K562 (cell line): ENCODE measurements around the gene AP1M1. TPM values are rescaled to one million over a fixed set of nuclear protein-coding genes. Genes with fewer than 3 reads are reported as not detected.
A peak's percentile ranks its signal among the peaks of the same experiment; 100 is the strongest.
"Not testable (repeated sequence)": the region's sequence is repeated elsewhere in the genome, so short reads cannot be mapped to it uniquely, and the experiment has no call there.

Experiments
- ATAC-seq: fragments of 200-7000 bp; cut with Tn5 transposase; 3 replicates; pipeline ENCODE4 v1.9.1; 2020; ENCODE audit warnings: moderate library complexity
- BruUV-seq: library from RNA; stranded (reverse); fragments of 400-500 nt; replicated peaks from 2 replicates; lab custom pipeline; 2021; lab: Mats Ljungman, UMichigan
- CTCF ChIA-PET: fragments of 300-600 bp; formaldehyde crosslinking; extraction: SDS; loops from one replicate; lab custom pipeline; 2021; ENCODE audit warnings: low intra/inter-chr PET ratio; lab: Yijun Ruan, JAX
- POLR2A ChIA-PET: fragments of 300-600, 350-650 bp; sonication (Branson Sonifier 250); formaldehyde crosslinking; extraction: SDS; loops from one replicate; lab custom pipeline; 2021; ENCODE audit warnings: antibody characterized with exemption, inconsistent platforms; lab: Yijun Ruan, JAX
- DNase-seq, 4 experiments: peaks; one replicate each; pipeline versions ENCODE4 v3.0.0 to v3.0.0-alpha.2; 2011 to 2018; ENCODE audit warnings: low spot score in 3 of 4, mixed read lengths in 3 of 4; ENCODE audit errors: extremely low read depth in 1 of 4
- FAIRE-seq: peaks from 2 replicates; lab custom pipeline; 2011; peaks lifted over from hg19 to GRCh38; lab: Jason Lieb, UNC
- H2AFZ ChIP-seq: 2 replicates; pipeline ENCODE4 v1.6.0; 2011; ENCODE audit warnings: low read depth, low read length, control low read depth, inconsistent platforms
- H3K27ac ChIP-seq: fragments of 200-600 bp; 3 replicates; pipeline ENCODE4 v1.8.0; 2011; ENCODE audit warnings: low read depth, mild to moderate bottlenecking, control low read depth, inconsistent platforms, low read length, moderate library complexity, mixed read lengths; ENCODE audit errors: extremely low read depth
- H3K27me3 ChIP-seq, 2 experiments: fragments of 300-600 bp in 1 of 2; 2 replicates in 1 of 2; 3 replicates in 1 of 2; pipeline versions ENCODE4 v1.6.0 to v1.8.0; 2011; ENCODE audit warnings: inconsistent platforms in 2 of 2, low read length in 2 of 2, mild to moderate bottlenecking in 1 of 2, mixed read lengths in 1 of 2, moderate library complexity in 1 of 2; ENCODE audit not compliant: control insufficient read depth in 2 of 2, insufficient read depth in 2 of 2
- H3K36me3 ChIP-seq: fragments of 300-600 bp; 3 replicates; pipeline ENCODE4 v1.8.0; 2011; ENCODE audit warnings: mild to moderate bottlenecking, low read length, inconsistent platforms; ENCODE audit not compliant: control insufficient read depth, insufficient read depth
- H3K4me1 ChIP-seq, 2 experiments: fragments of 200-600 bp in 1 of 2; replicated peaks in 1 of 2; 2 replicates in 1 of 2; 3 replicates in 1 of 2; pipeline versions ENCODE4 v1.5.1 to v1.8.0; 2011; ENCODE audit warnings: inconsistent platforms in 2 of 2, low read length in 2 of 2, mild to moderate bottlenecking in 1 of 2, mixed read lengths in 1 of 2, moderate library complexity in 1 of 2; ENCODE audit not compliant: control insufficient read depth in 2 of 2, insufficient read depth in 2 of 2
- H3K4me2 ChIP-seq: 2 replicates; pipeline ENCODE4 v1.6.1; 2011; ENCODE audit warnings: low read length, control low read depth, inconsistent platforms, mixed read lengths; ENCODE audit not compliant: insufficient read depth
- H3K4me3 ChIP-seq: fragments of 200-600 bp; sonication (generic), shearing (Covaris generic); 2 replicates; pipeline ENCODE4 v1.5.1; 2016; ENCODE audit warnings: control low read depth, inconsistent platforms
- H3K79me2 ChIP-seq: fragments of 200-600 bp; 3 replicates; pipeline ENCODE4 v1.8.0; 2011; ENCODE audit warnings: low read length, inconsistent platforms; ENCODE audit not compliant: control insufficient read depth, insufficient read depth
- H3K9ac ChIP-seq, 2 experiments: 2 replicates each; pipeline versions ENCODE4 v1.6.0 to v1.6.1; 2011; ENCODE audit warnings: low read depth in 2 of 2, low read length in 2 of 2, control low read depth in 1 of 2, inconsistent platforms in 1 of 2, mild to moderate bottlenecking in 1 of 2, mixed read lengths in 1 of 2; ENCODE audit not compliant: insufficient read depth in 1 of 2
- H3K9me1 ChIP-seq: one replicate; pipeline ENCODE4 v1.6.0; 2011; ENCODE audit warnings: inconsistent platforms, mild to moderate bottlenecking, low read length, moderate library complexity; ENCODE audit not compliant: control insufficient read depth, insufficient read depth
- H3K9me3 ChIP-seq: replicated peaks from 2 replicates; pipeline ENCODE4 v1.5.1; 2011; ENCODE audit warnings: low read depth, low read length, inconsistent platforms; ENCODE audit not compliant: control insufficient read depth, insufficient read depth
- H4K20me1 ChIP-seq: replicated peaks from 2 replicates; pipeline ENCODE4 v1.6.1; 2011; ENCODE audit warnings: low read length, inconsistent platforms, mixed read lengths; ENCODE audit not compliant: control insufficient read depth, insufficient read depth
- MCM3 ChIP-seq: fragments of 450-650 bp; IDR thresholded peaks from 2 replicates; pipeline ENCODE4 v1.6.1; 2016
- WGBS: fragments of 100-300 bp; shearing (Covaris generic); methylation state at CpG from one replicate; pipeline ENCODE4 v1.1.6; 2016; ENCODE audit warnings: low coverage, mixed read lengths; ENCODE audit not compliant: insufficient coverage; ENCODE audit errors: missing lambda C conversion rate; 5-methylcytosine and 5-hydroxymethylcytosine counted together
- in situ Hi-C: fragments of 300-500 bp; cut with MboI; formaldehyde crosslinking; loops from 4 replicates; pipeline ENCODE4 v1.15.0; 2018; ENCODE audit warnings: inconsistent platforms, mixed read lengths
- intact Hi-C: fragments of 100-400 bp; cut with micrococcal nuclease; formaldehyde crosslinking; loops from 2 replicates; pipeline ENCODE4 v1.14.2; 2022
- polyA plus RNA-seq, 8 experiments: library from polyadenylated mRNA; depleted of rRNA in 4 of 8; stranded (reverse) in 5 of 8; unstranded in 3 of 8; fragments of >200 nt; fragmentation: Nextera tagmentation in 2 of 8; fragmentation: Illumina TruSeq in 1 of 8; extraction: Ambion mirVana in 2 of 8; extraction: Trizol in 1 of 8; gene quantifications; 2 replicates each; pipeline versions ENCODE4 v1.2.1 to v1.2.3, GENCODE V29; 2011 to 2014; ENCODE audit warnings: inconsistent platforms in 1 of 8, missing spikeins in 1 of 8
- total RNA-seq, 7 experiments: library from RNA; depleted of rRNA in 6 of 7; stranded (reverse); fragments of >200 nt in 6 of 7; fragmentation: Illumina TruSeq in 2 of 7; extraction: Trizol in 2 of 7; gene quantifications; 2 replicates each; pipeline versions ENCODE4 v1.2.1 to v1.2.3, GENCODE V29; 2011 to 2021; ENCODE audit warnings: low replicate concordance in 1 of 7
- TF ChIP-seq, protein P1 (sequence below): IDR thresholded peaks from 2 replicates; pipeline ENCODE4 v1.6.1; 2016; ENCODE audit warnings: missing genetic modification characterization, missing compliant biosample characterization
- TF ChIP-seq, protein P2 (sequence below): fragments of 450-650 bp; formaldehyde crosslinking; IDR thresholded peaks from 2 replicates; pipeline ENCODE4 v1.4.0; 2022; ENCODE audit warnings: missing genetic modification characterization

Gene AP1M1
- total and polyA plus RNA-seq, 9 of the 15 experiments (the other 6 are each of a cell fraction or from before 2014, with no cell fraction given) = 0.87 to 56.2 (median 29.1) TPM

DNA sequence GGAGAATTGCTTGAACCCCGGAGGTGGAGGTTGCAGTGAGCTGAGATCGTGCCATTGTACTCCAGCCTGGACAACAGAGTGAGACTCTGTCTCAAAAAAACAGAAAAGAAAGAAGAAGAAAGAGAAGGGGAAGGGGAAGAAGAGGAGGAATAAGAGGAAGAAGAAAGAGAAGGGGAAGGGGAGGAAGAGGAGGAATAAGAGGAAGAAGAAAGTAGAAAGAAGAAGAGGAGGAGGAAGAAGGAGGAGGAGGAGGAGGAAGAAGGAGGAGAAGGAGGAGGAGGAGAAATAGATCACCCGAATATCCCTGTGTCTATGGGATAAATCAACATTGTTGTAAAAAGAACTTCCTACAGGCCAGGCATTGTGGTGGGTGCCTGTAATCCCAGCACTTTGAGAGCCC lies 87.4 kb downstream of the AP1M1 start:
- H3K4me2 ChIP-seq, H3K9me1 ChIP-seq, POLR2A ChIA-PET, DNase-seq, H3K9me3 ChIP-seq, ATAC-seq, H3K4me3 ChIP-seq, H2AFZ ChIP-seq, BruUV-seq, H3K27ac ChIP-seq, H4K20me1 ChIP-seq, H3K79me2 ChIP-seq, FAIRE-seq, CTCF ChIA-PET, H3K9ac ChIP-seq, in situ Hi-C loops, H3K36me3 ChIP-seq, intact Hi-C loops: not testable (repeated sequence)
- H3K4me1 ChIP-seq = peaks cover 0 to 11% of the 10 kb centered on the region in 2 experiments; a peak in 1 of 5 replicates
- TF ChIP-seq, protein P1, sequence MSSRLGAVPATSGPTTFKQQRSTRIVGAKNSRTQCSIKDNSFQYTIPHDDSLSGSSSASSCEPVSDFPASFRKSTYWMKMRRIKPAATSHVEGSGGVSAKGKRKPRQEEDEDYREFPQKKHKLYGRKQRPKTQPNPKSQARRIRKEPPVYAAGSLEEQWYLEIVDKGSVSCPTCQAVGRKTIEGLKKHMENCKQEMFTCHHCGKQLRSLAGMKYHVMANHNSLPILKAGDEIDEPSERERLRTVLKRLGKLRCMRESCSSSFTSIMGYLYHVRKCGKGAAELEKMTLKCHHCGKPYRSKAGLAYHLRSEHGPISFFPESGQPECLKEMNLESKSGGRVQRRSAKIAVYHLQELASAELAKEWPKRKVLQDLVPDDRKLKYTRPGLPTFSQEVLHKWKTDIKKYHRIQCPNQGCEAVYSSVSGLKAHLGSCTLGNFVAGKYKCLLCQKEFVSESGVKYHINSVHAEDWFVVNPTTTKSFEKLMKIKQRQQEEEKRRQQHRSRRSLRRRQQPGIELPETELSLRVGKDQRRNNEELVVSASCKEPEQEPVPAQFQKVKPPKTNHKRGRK (tag) = peak; percentile 87
- TF ChIP-seq, protein P2, sequence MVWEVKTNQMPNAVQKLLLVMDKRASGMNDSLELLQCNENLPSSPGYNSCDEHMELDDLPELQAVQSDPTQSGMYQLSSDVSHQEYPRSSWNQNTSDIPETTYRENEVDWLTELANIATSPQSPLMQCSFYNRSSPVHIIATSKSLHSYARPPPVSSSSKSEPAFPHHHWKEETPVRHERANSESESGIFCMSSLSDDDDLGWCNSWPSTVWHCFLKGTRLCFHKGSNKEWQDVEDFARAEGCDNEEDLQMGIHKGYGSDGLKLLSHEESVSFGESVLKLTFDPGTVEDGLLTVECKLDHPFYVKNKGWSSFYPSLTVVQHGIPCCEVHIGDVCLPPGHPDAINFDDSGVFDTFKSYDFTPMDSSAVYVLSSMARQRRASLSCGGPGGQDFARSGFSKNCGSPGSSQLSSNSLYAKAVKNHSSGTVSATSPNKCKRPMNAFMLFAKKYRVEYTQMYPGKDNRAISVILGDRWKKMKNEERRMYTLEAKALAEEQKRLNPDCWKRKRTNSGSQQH (CRISPR knock-in tag) = 0 out of 2 replicates have a peak, but pooled peaks have one; percentile 21
- TF ChIP-seq MCM3 = peak; percentile 52; the same call in 1 of the 2 replicates
- peaks cover 31 to 57% of the 10 kb centered on the region in 2 experiments; a peak in 3 of 5 replicates for H3K27me3 ChIP-seq
- 25% methylated on average over 3 of the region's 3 CpGs for WGBS
